ENCODE measurements around the gene FLYWCH1. TPM values are rescaled to one million over a fixed set of nuclear protein-coding genes. Genes with fewer than 3 reads are reported as not detected.
A peak's percentile ranks its signal among the peaks of the same experiment; 100 is the strongest.

The FLYWCH1 gene
- polyA plus RNA-seq, 4 donors, result 13.0 to 18.8 (median 14.9) TPM

DNA sequence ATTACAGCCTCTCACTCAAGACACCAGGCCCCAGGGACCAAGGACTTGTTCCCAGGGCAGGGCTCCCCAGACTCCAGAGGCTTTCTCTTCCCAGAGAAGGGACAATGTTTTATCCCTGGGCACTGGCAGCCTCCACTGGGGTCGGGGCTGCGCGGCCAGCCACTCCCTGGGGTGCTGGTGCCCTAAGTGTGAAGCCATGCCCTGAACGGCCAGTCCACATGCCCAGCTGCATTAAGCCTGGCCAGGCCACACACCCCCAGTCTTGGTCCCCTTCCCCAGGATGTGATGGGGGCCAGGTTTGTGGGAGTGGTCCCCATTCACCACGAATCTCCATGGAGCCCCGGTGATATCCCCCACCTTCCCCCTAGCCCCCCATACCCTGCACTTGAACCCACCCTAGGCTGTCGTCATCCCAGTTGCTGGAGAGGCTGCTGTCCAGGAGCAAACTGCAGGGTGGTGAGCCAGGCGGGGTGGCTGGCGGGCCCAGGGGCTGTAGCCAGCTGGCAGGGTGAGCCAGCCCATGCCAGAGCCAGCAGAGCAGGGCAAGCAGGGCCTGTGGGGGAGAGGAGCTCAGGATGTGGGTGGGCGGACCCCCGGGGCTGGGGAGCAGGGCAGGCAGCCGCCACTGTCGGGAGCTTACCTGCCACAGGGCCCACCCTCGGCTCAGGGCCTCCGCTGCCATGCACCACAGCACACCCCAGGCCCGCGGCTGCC is 62.0 kb downstream of the FLYWCH1 start:
- H3K4me1 ChIP-seq (ENCODE audit: control insufficient read depth in 3 of 3, insufficient read depth in 2 of 3, low read depth in 1 of 3, low read length in 2 of 3), result peaks cover 0 to 12% (median 0%) of the 10 kb centered on the region in 3 donors
- FAIRE-seq (no peak), DNase-seq (no peak)
- H3K9me3 ChIP-seq (ENCODE audit: control insufficient read depth in 2 of 2, insufficient read depth in 1 of 2, low read depth in 1 of 2, low read length in 1 of 2), result no peaks in the 10 kb centered on the region
- H3K36me3 ChIP-seq (ENCODE audit: control insufficient read depth in 3 of 3, insufficient read depth in 2 of 3, low read depth in 1 of 3, low read length in 3 of 3), result peaks cover 0 to 71% (median 0%) of the 10 kb centered on the region in 3 donors
- H3K4me3 ChIP-seq (ENCODE audit: low read depth in 1 of 3, low read length in 3 of 3), result no peak overlapping the region
- no peaks in the 10 kb centered on the region for H3K27me3 ChIP-seq (ENCODE audit: control insufficient read depth in 3 of 3, insufficient read depth in 3 of 3, low read length in 3 of 3)
- H3K27ac ChIP-seq (ENCODE audit: low read depth in 1 of 3, low read length in 2 of 3), result no peak overlapping the region
- 87 to 94% (median 89%) methylated on average over 13 to 17 of the region's 17 CpGs for WGBS, 3 donors

DNA sequence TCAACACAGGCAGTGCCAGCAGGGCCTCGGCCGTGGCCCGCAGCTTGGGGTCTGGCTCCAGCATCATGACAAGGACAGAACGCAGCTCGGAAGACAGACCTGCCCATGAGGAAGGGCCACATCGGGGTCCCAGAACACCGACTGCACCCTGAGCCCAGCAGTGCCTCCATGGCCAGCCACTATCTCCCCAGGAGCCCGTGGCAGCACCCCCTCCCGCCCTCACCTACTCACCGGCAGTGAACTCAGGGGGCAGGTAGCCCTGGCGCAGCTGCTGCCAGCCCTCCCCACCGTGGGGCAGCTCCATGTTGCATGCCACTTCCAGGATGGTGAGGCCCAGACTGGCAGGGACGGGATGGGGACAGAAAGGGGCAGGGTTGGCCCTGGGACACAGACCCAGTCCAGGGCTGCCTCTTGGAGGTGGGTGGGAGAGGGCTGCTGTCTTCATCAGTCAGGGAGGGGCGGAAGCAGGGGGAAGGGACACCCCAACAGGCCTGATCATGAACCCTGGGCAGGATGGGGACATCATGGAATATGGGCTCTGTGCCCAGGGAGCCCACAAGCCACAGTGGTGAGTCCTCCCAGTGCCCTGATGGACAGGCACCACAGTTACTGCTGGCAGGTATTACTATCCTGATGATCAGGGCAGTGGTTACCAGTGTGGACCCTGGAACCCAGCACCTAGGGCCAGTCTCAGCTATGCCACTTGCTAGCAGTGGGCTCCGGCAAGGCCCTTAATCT is 62.8 kb downstream of the FLYWCH1 start:
- no peak for FAIRE-seq
- peaks cover 0 to 13% (median 0%) of the 10 kb centered on the region in 3 donors for H3K4me1 ChIP-seq (ENCODE audit: control insufficient read depth in 3 of 3, insufficient read depth in 2 of 3, low read depth in 1 of 3, low read length in 2 of 3)
- WGBS, 3 donors, result 91 to 94% (median 93%) methylated on average over 14 to 15 of the region's 15 CpGs

DNA sequence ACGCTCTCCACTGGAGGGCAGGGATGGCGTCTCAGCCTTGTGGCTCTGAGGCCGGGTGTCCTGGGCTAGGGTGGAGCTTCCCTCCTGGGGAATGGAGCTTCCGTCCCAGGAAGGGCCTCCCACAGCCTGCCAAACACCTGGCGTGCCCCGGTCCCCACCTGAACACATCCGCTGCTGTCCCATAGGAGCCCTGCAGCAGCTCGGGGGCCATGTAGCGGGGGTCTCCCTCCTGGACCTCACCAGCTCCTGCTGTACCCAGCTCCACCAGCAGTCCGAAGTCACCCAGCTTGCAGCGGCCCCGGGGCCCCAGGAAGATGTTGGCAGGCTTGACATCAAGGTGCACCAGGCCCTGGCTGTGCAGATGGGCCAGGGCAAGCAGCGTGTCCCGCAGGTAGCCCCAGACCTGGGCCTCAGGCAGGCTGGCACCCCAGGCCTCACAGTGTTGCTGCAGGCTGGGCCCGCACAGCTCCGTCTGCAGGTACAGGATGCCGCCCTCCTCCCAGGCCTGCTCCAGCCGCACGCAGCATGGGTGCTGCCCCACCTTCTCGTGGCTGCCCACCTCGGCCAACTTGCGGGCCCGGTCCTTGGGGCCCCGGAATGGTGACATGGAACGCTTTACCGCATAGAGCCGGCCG is 63.5 kb downstream of the FLYWCH1 start:
- Histone ChIP-seq H3K36me3 (ENCODE audit: control insufficient read depth in 3 of 3, insufficient read depth in 2 of 3, low read depth in 1 of 3, low read length in 3 of 3) (peaks cover 0 to 71% (median 0%) of the 10 kb centered on the region in 3 donors), H3K9me3 (ENCODE audit: control insufficient read depth in 2 of 2, insufficient read depth in 1 of 2, low read depth in 1 of 2, low read length in 1 of 2) (no peaks in the 10 kb centered on the region), H3K4me1 (ENCODE audit: control insufficient read depth in 3 of 3, insufficient read depth in 2 of 3, low read depth in 1 of 3, low read length in 2 of 3) (peaks cover 0 to 15% (median 0%) of the 10 kb centered on the region in 3 donors), H3K27ac (ENCODE audit: low read depth in 1 of 3, low read length in 2 of 3) (no peak overlapping the region), H3K4me3 (ENCODE audit: low read depth in 1 of 3, low read length in 3 of 3) (no peak overlapping the region), H3K27me3 (ENCODE audit: control insufficient read depth in 3 of 3, insufficient read depth in 3 of 3, low read length in 3 of 3) (peaks cover 0 to 2% (median 0%) of the 10 kb centered on the region in 3 donors)
- FAIRE-seq (no peak), DNase-seq (no peak)
- 94 to 95% (median 95%) methylated on average over 27 to 28 of the region's 28 CpGs for WGBS, 3 donors

More for the DNA sequence above, 62.8 kb downstream of the FLYWCH1 start:
- no peaks in the 10 kb centered on the region for H3K9me3 ChIP-seq (ENCODE audit: control insufficient read depth in 2 of 2, insufficient read depth in 1 of 2, low read depth in 1 of 2, low read length in 1 of 2)
- no peak for DNase-seq
- H3K27ac ChIP-seq (ENCODE audit: low read depth in 1 of 3, low read length in 2 of 3), result no peak overlapping the region
- H3K27me3 ChIP-seq (ENCODE audit: control insufficient read depth in 3 of 3, insufficient read depth in 3 of 3, low read length in 3 of 3), result no peaks in the 10 kb centered on the region
- no peak overlapping the region for H3K4me3 ChIP-seq (ENCODE audit: low read depth in 1 of 3, low read length in 3 of 3)
- H3K36me3 ChIP-seq (ENCODE audit: control insufficient read depth in 3 of 3, insufficient read depth in 2 of 3, low read depth in 1 of 3, low read length in 3 of 3), result peaks cover 0 to 71% (median 0%) of the 10 kb centered on the region in 3 donors

DNA sequence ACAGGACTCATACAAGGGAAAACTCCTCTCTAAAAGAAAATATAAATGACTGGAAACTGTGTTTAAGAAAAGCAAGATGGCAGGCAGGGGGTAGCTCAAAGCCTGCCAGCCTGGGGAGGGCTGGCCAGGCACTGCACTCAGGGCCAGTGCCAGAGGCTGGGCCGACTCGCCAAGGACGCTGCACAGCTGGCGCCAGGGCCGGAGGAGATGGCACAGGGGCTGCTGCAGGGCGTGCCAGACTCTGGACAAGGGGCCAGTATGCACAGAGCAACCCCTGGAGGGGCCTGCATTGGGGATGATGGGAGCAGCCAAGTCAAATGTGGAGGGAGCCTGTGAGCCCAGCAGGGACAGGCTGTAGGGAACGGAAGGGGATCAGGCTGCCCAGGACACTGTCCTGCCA is 64.5 kb downstream of the FLYWCH1 start:
- peaks cover 0 to 12% (median 0%) of the 10 kb centered on the region in 3 donors for H3K4me1 ChIP-seq (ENCODE audit: control insufficient read depth in 3 of 3, insufficient read depth in 2 of 3, low read depth in 1 of 3, low read length in 2 of 3)
- DNase-seq, result no peak
- peaks cover 0 to 64% (median 0%) of the 10 kb centered on the region in 3 donors for H3K36me3 ChIP-seq (ENCODE audit: control insufficient read depth in 3 of 3, insufficient read depth in 2 of 3, low read depth in 1 of 3, low read length in 3 of 3)
- WGBS, 3 donors, result 91 to 94% (median 93%) methylated on average over 7 of the region's 7 CpGs
- FAIRE-seq, result no peak
- peaks cover 0 to 2% (median 0%) of the 10 kb centered on the region in 3 donors for H3K27me3 ChIP-seq (ENCODE audit: control insufficient read depth in 3 of 3, insufficient read depth in 3 of 3, low read length in 3 of 3)
- no peak overlapping the region for H3K4me3 ChIP-seq (ENCODE audit: low read depth in 1 of 3, low read length in 3 of 3)
- H3K27ac ChIP-seq (ENCODE audit: low read depth in 1 of 3, low read length in 2 of 3), result no peak overlapping the region
- no peaks in the 10 kb centered on the region for H3K9me3 ChIP-seq (ENCODE audit: control insufficient read depth in 2 of 2, insufficient read depth in 1 of 2, low read depth in 1 of 2, low read length in 1 of 2)

DNA sequence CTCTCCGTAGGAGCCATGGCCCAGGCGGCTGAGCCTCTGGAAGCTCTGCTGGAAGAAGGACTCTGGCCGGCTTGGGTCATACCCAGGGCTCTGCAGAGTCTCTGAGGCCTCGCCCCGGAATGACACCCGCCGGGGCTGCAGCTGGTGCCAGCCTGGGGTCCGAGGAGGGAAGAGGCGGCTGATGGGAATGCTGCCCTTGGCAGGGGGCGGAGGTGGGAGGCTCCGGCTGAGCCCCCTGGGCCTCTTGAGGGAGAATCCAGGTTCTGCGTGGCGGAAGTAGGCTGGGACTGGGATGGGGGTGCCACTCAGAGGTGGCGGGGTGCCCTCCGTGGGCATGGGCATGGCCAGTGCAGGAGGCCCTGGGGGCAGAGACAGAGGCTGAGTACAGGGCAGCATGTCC is 64.9 kb downstream of the FLYWCH1 start:
- H3K4me1 ChIP-seq (ENCODE audit: control insufficient read depth in 3 of 3, insufficient read depth in 2 of 3, low read depth in 1 of 3, low read length in 2 of 3), result peaks cover 0 to 17% (median 0%) of the 10 kb centered on the region in 3 donors
- H3K27ac ChIP-seq (ENCODE audit: low read depth in 1 of 3, low read length in 2 of 3), result no peak overlapping the region
- peaks cover 0 to 59% (median 0%) of the 10 kb centered on the region in 3 donors for H3K36me3 ChIP-seq (ENCODE audit: control insufficient read depth in 3 of 3, insufficient read depth in 2 of 3, low read depth in 1 of 3, low read length in 3 of 3)
- peaks cover 0 to 2% (median 0%) of the 10 kb centered on the region in 3 donors for H3K27me3 ChIP-seq (ENCODE audit: control insufficient read depth in 3 of 3, insufficient read depth in 3 of 3, low read length in 3 of 3)
- FAIRE-seq (no peak), DNase-seq (no peak)
- H3K4me3 ChIP-seq (ENCODE audit: low read depth in 1 of 3, low read length in 3 of 3), result no peak overlapping the region
- 78 to 92% (median 84%) methylated on average over 14 to 15 of the region's 15 CpGs for WGBS, 3 donors
- no peaks in the 10 kb centered on the region for H3K9me3 ChIP-seq (ENCODE audit: control insufficient read depth in 2 of 2, insufficient read depth in 1 of 2, low read depth in 1 of 2, low read length in 1 of 2)

DNA sequence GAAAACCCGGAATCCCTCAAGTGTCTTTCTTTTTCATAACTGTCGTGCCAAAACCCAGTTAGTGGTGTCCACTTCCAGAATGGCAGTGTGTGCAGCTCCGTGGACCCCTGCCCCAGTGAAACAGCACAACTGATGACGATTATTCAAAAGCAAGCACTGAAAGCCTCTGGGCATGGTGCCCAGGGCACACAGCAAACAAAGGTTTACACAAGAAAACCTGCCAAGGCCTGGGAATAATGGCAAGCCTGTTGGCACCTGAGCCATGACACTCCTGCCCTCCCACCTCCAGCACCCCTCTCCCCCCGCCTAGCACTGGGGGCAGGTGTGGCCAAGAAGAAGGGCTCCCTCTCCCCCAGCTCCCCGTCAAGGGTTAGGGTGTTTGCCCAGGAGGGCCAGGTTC is 65.7 kb downstream of the FLYWCH1 start:
- H3K9me3 ChIP-seq (ENCODE audit: control insufficient read depth in 2 of 2, insufficient read depth in 1 of 2, low read depth in 1 of 2, low read length in 1 of 2), result no peaks in the 10 kb centered on the region
- peaks cover 0 to 2% (median 0%) of the 10 kb centered on the region in 3 donors for H3K27me3 ChIP-seq (ENCODE audit: control insufficient read depth in 3 of 3, insufficient read depth in 3 of 3, low read length in 3 of 3)
- DNase-seq, result no peak
- no peak overlapping the region for H3K27ac ChIP-seq (ENCODE audit: low read depth in 1 of 3, low read length in 2 of 3)
- H3K36me3 ChIP-seq (ENCODE audit: control insufficient read depth in 3 of 3, insufficient read depth in 2 of 3, low read depth in 1 of 3, low read length in 3 of 3), result peaks cover 0 to 51% (median 0%) of the 10 kb centered on the region in 3 donors
- peaks cover 0 to 17% (median 0%) of the 10 kb centered on the region in 3 donors for H3K4me1 ChIP-seq (ENCODE audit: control insufficient read depth in 3 of 3, insufficient read depth in 2 of 3, low read depth in 1 of 3, low read length in 2 of 3)
- H3K4me3 ChIP-seq (ENCODE audit: low read depth in 1 of 3, low read length in 3 of 3), result no peak overlapping the region
- WGBS, 3 donors, result 25 to 62% (median 43%) methylated on average over 6 of the region's 6 CpGs
- FAIRE-seq, result no peak

DNA sequence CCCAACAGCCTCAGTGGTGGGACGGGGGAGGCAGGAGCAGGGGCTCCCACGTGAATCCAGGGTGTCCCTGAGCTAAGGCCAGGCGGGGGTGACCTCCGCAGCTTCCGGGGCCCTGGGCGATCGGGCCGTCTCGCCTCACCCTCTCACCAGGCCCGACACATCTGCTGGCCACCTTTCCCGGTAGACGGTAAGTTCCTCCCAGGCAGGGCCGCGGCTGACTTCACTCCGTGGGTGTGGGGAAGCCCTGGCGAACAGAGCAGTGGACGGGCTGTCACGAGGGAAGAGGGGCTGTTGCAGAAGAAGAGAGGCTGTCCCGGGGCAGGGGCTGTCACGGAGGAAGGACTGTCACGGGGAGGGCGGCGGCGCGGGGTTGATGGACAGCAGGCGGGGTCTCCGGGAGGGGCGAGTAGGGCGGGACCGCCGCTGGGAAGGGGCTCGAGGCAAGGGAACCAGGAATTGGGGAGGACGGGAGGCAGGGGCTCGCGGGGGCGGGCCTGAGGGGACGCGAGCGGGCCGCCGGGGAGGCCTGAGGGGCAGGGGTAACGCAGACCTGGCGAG is 68.0 kb downstream of the FLYWCH1 start:
- Histone ChIP-seq H3K27ac (ENCODE audit: low read depth in 1 of 3, low read length in 2 of 3) (no peak overlapping the region), H3K4me1 (ENCODE audit: control insufficient read depth in 3 of 3, insufficient read depth in 2 of 3, low read depth in 1 of 3, low read length in 2 of 3) (peaks cover 0 to 17% (median 0%) of the 10 kb centered on the region in 3 donors)

More for the DNA sequence above, 68.0 kb downstream of the FLYWCH1 start:
- no peaks in the 10 kb centered on the region for H3K9me3 ChIP-seq (ENCODE audit: control insufficient read depth in 2 of 2, insufficient read depth in 1 of 2, low read depth in 1 of 2, low read length in 1 of 2)
- peaks cover 0 to 30% (median 0%) of the 10 kb centered on the region in 3 donors for H3K36me3 ChIP-seq (ENCODE audit: control insufficient read depth in 3 of 3, insufficient read depth in 2 of 3, low read depth in 1 of 3, low read length in 3 of 3)
- FAIRE-seq, result no peak
- 2 to 7% (median 4%) methylated on average over 31 to 43 of the region's 43 CpGs for WGBS, 3 donors
- H3K27me3 ChIP-seq (ENCODE audit: control insufficient read depth in 3 of 3, insufficient read depth in 3 of 3, low read length in 3 of 3), result peaks cover 0 to 2% (median 0%) of the 10 kb centered on the region in 3 donors
- no peak for DNase-seq
- H3K4me3 ChIP-seq (ENCODE audit: low read depth in 1 of 3, low read length in 3 of 3), result peak overlapping the region; percentile 42 to 90 (median 78)

All from small intestine (tissue), 7 donors.